Endothelial cell of umbilical vein (primary cell): ENCODE data around the gene TENM4. TPM values are rescaled to one million over a fixed set of nuclear protein-coding genes. Genes with fewer than 3 reads are reported as not detected.

ENCODE experiments used
- BruUV-seq: library from RNA; stranded (reverse); fragments of 400-500 nt; replicated peaks from 2 replicates; lab custom pipeline; 2021; lab: Mats Ljungman, UMichigan
- CTCF ChIA-PET: fragments of 300-600, 350-600 bp; sonication (Branson Sonifier 250); formaldehyde crosslinking; loops from one replicate; lab custom pipeline; 2021; ENCODE audit warnings: antibody characterized with exemption, inconsistent platforms; lab: Charles Lee
- POLR2A ChIA-PET: fragments of 300-600, 350-600 bp; sonication (Branson Sonifier 250); formaldehyde crosslinking; loops from one replicate; lab custom pipeline; 2021; ENCODE audit warnings: antibody characterized with exemption, inconsistent platforms; lab: Charles Lee
- DNase-seq: peaks from one replicate; pipeline ENCODE4 v3.0.0-alpha.2; 2011; ENCODE audit warnings: low read depth, low spot score
- FAIRE-seq: peaks from 2 replicates; lab custom pipeline; 2011; peaks lifted over from hg19 to GRCh38; lab: Jason Lieb, UNC
- H2AFZ ChIP-seq: 2 replicates; pipeline ENCODE4 v1.6.0; 2012; ENCODE audit warnings: low read depth, low read length, control low read depth, inconsistent platforms
- H3K27ac ChIP-seq: 2 replicates; pipeline ENCODE4 v1.5.1; 2011; ENCODE audit warnings: low read depth, mild to moderate bottlenecking, control low read depth, low read length, moderate library complexity; ENCODE audit not compliant: insufficient read depth
- H3K27me3 ChIP-seq, 2 experiments: 2 replicates each; pipeline versions ENCODE4 v1.6.0 to v1.6.1; 2011; ENCODE audit warnings: low read length in 2 of 2, mixed read lengths in 1 of 2; ENCODE audit not compliant: control insufficient read depth in 2 of 2, insufficient read depth in 2 of 2
- H3K36me3 ChIP-seq, 2 experiments: 2 replicates in 1 of 2; 3 replicates in 1 of 2; pipeline ENCODE4 v1.5.1; 2011; ENCODE audit warnings: low read length in 2 of 2, mild to moderate bottlenecking in 1 of 2, moderate library complexity in 1 of 2; ENCODE audit not compliant: control insufficient read depth in 2 of 2, insufficient read depth in 2 of 2; ENCODE audit errors: extremely low read depth in 1 of 2
- H3K4me1 ChIP-seq: 3 replicates; pipeline ENCODE4 v1.5.1; 2011; ENCODE audit warnings: mild to moderate bottlenecking, low read length; ENCODE audit not compliant: control insufficient read depth, insufficient read depth; ENCODE audit errors: extremely low read depth
- H3K4me2 ChIP-seq: 2 replicates; pipeline ENCODE4 v1.6.1; 2011; ENCODE audit warnings: low read length, control low read depth, mixed read lengths; ENCODE audit not compliant: insufficient read depth
- H3K4me3 ChIP-seq, 3 experiments: fragments of 200-600 bp in 1 of 3; sonication (generic), shearing (Covaris generic) in 1 of 3; replicated peaks in 1 of 3; 2 replicates each; pipeline ENCODE4 v1.5.1; 2011 to 2016; ENCODE audit warnings: control low read depth in 3 of 3, low read length in 3 of 3, mild to moderate bottlenecking in 2 of 3, inconsistent platforms in 1 of 3, low read depth in 1 of 3, moderate library complexity in 1 of 3; ENCODE audit not compliant: insufficient read depth in 1 of 3
- H3K79me2 ChIP-seq: 2 replicates; pipeline ENCODE4 v1.6.0; 2012; ENCODE audit warnings: low read length, inconsistent platforms; ENCODE audit not compliant: control insufficient read depth, insufficient read depth
- H3K9ac ChIP-seq: replicated peaks from 2 replicates; pipeline ENCODE3; 2011; ENCODE audit warnings: low read length, control low read depth; ENCODE audit not compliant: insufficient read depth; ENCODE audit errors: extremely low read depth
- H3K9me1 ChIP-seq: replicated peaks from 3 replicates; pipeline ENCODE4 v1.6.0; 2011; ENCODE audit warnings: mild to moderate bottlenecking, low read length; ENCODE audit not compliant: control insufficient read depth, insufficient read depth; ENCODE audit errors: extremely low read depth
- H3K9me3 ChIP-seq: replicated peaks from 2 replicates; pipeline ENCODE4 v1.5.1; 2012; ENCODE audit warnings: low read length, inconsistent platforms; ENCODE audit not compliant: control insufficient read depth, insufficient read depth
- H4K20me1 ChIP-seq: replicated peaks from 2 replicates; pipeline ENCODE3; 2011; ENCODE audit warnings: mild to moderate bottlenecking, low read length; ENCODE audit not compliant: control insufficient read depth, insufficient read depth; ENCODE audit errors: extremely low read depth
- CTCF ChIP-seq, 2 donors: IDR thresholded peaks; 1 replicate in 1 of 2; 2 replicates in 1 of 2; pipeline ENCODE4 v1.5.1; 2011; ENCODE audit warnings: low read length in 2 of 2, mild to moderate bottlenecking in 2 of 2, moderate library complexity in 2 of 2, control low read depth in 1 of 2, inconsistent platforms in 1 of 2, low read depth in 1 of 2; ENCODE audit not compliant: insufficient read depth in 1 of 2; ENCODE audit errors: extremely low read depth in 1 of 2
- EZH2 ChIP-seq: IDR thresholded peaks from 2 replicates; pipeline ENCODE4 v1.6.1; 2012; ENCODE audit warnings: borderline replicate concordance, low read depth, mild to moderate bottlenecking, moderate library complexity, low read length, inconsistent platforms; ENCODE audit not compliant: severe bottlenecking
- FOS ChIP-seq: IDR thresholded peaks from 2 replicates; pipeline ENCODE4 v1.6.1; 2011; ENCODE audit warnings: mild to moderate bottlenecking, low read length, moderate library complexity, borderline replicate concordance; ENCODE audit not compliant: insufficient read depth
- GATA2 ChIP-seq: IDR thresholded peaks from 2 replicates; pipeline ENCODE4 v1.7.0; 2011; ENCODE audit warnings: low read depth, mild to moderate bottlenecking, moderate library complexity, mixed read lengths, low read length; ENCODE audit not compliant: insufficient read length, insufficient read depth
- JUN ChIP-seq: IDR thresholded peaks from 2 replicates; pipeline ENCODE4 v1.6.1; 2011; ENCODE audit warnings: borderline replicate concordance, low read depth; ENCODE audit not compliant: insufficient read length, insufficient read depth
- MAX ChIP-seq: IDR thresholded peaks from 2 replicates; pipeline ENCODE4 v1.6.1; 2011; ENCODE audit not compliant: insufficient read depth, insufficient read length
- MYC ChIP-seq: IDR thresholded peaks from one replicate; pipeline ENCODE4 v1.6.1; 2011; ENCODE audit warnings: mild to moderate bottlenecking, low read depth, low read length
- POLR2A ChIP-seq: IDR thresholded peaks from 2 replicates; pipeline ENCODE4 v1.6.1; 2012; ENCODE audit warnings: low read depth, mild to moderate bottlenecking, control low read depth, low read length
- POLR2AphosphoS5 ChIP-seq: IDR thresholded peaks from 2 replicates; pipeline ENCODE4 v1.6.1; 2012; ENCODE audit warnings: low read depth, mild to moderate bottlenecking, control low read depth, low read length, moderate library complexity; ENCODE audit not compliant: insufficient read depth
- dilution Hi-C: fragments of 300-500 bp; cut with MboI; formaldehyde crosslinking; loops from one replicate; pipeline ENCODE4 v1.15.0; 2019; ENCODE audit warnings: low sequenced_read_pairs; ENCODE audit not compliant: extremely low pct_ligation_motif_present
- intact Hi-C: fragments of 100-400 bp; cut with micrococcal nuclease; formaldehyde crosslinking; loops from one replicate; pipeline ENCODE4 v1.10.0; 2022
- polyA plus RNA-seq, 4 experiments: library from polyadenylated mRNA; depleted of rRNA in 3 of 4; stranded (reverse) in 3 of 4; unstranded in 1 of 4; fragments of >200 nt; gene quantifications; 2 replicates each; pipeline versions ENCODE4 v1.2.1 to v1.2.3, GENCODE V29; 2011 to 2012; ENCODE audit warnings: missing spikeins in 1 of 4
- total RNA-seq: library from RNA; stranded (reverse); gene quantifications from 2 replicates; pipeline ENCODE4 v1.2.3, GENCODE V29; 2021

TENM4 gene
- total and polyA plus RNA-seq, 2 donors (not counting 3 experiments of a cell fraction or from before 2014, with no cell fraction given), result 0.06 to 0.27 TPM

GRCh38 chr11:79423736-79424135 lies 17.1 kb downstream of the TENM4 start:
- no peaks in the 10 kb centered on the region for H3K9me3 ChIP-seq
- no peak overlapping the region for H3K4me3 ChIP-seq
- intact Hi-C loops, result no loop called here
- no peaks in the 10 kb centered on the region for H4K20me1 ChIP-seq
- H2AFZ ChIP-seq, result no peak overlapping the region
- H3K9me1 ChIP-seq, result no peaks in the 10 kb centered on the region
- ChIA-PET CTCF (no interaction called here), POLR2A (no interaction called here)
- no peaks in the 10 kb centered on the region for H3K79me2 ChIP-seq
- no peak for TF ChIP-seq FOS
- TF ChIP-seq EZH2, result no peak
- FAIRE-seq, result no peak
- no peaks in the 10 kb centered on the region for H3K4me1 ChIP-seq
- no peaks in the 10 kb centered on the region for H3K36me3 ChIP-seq
- no peak for DNase-seq
- H3K4me2 ChIP-seq, result no peak overlapping the region
- no TSS peak for BruUV-seq
- dilution Hi-C loops, result no loop called here
- no peak overlapping the region for H3K9ac ChIP-seq
- no peaks in the 10 kb centered on the region for H3K27me3 ChIP-seq
- H3K27ac ChIP-seq, result no peak overlapping the region

- ChIA-PET POLR2A (no interaction called here), CTCF (no interaction called here)
- no peak for FAIRE-seq
- Histone ChIP-seq H3K9me3 (no peaks in the 10 kb centered on the region), H3K9me1 (no peaks in the 10 kb centered on the region), H3K36me3 (no peaks in the 10 kb centered on the region), H3K27ac (no peak overlapping the region), H3K4me1 (no peaks in the 10 kb centered on the region), H4K20me1 (no peaks in the 10 kb centered on the region), H3K9ac (no peak overlapping the region), H3K4me2 (no peak overlapping the region), H3K4me3 (no peak overlapping the region), H3K79me2 (no peaks in the 10 kb centered on the region), H3K27me3 (no peaks in the 10 kb centered on the region), H2AFZ (no peak overlapping the region)
- TF ChIP-seq MYC (no peak), CTCF (IDR thresholded peaks at IDR 0.05; ENCODE audit: extremely low read depth in 1 of 2, insufficient read depth in 1 of 2, low read depth in 1 of 2, low read length in 2 of 2) (no peak), POLR2AphosphoS5 (no peak), JUN (no peak), FOS (no peak), GATA2 (no peak), MAX (no peak), EZH2 (no peak), POLR2A (no peak)
- dilution Hi-C loops, result no loop called here
- no peak for DNase-seq
- BruUV-seq, result no TSS peak
- intact Hi-C loops, result no loop called here
Observed at GRCh38 chr11:79422866-79423265, 18.0 kb downstream of the TENM4 start.
